Neural progenitor cell (in vitro differentiated cells): ENCODE measurements around the gene SFXN5.

Experiments
- CTCF ChIP-seq: fragments of 200-600 bp; sonication (generic); IDR thresholded peaks from 2 replicates; pipeline ENCODE4 v1.5.1; 2017; ENCODE audit warnings: antibody characterized with exemption, mild to moderate bottlenecking
- EZH2 ChIP-seq: fragments of 200-600 bp; sonication (generic); IDR thresholded peaks from 2 replicates; pipeline ENCODE4 v1.6.1; 2017; ENCODE audit warnings: antibody characterized with exemption, mild to moderate bottlenecking, moderate library complexity
- EZH2phosphoT487 ChIP-seq: fragments of 200-600 bp; sonication (generic); IDR thresholded peaks from 2 replicates; pipeline ENCODE4 v1.6.1; 2017; ENCODE audit warnings: antibody characterized with exemption

DNA sequence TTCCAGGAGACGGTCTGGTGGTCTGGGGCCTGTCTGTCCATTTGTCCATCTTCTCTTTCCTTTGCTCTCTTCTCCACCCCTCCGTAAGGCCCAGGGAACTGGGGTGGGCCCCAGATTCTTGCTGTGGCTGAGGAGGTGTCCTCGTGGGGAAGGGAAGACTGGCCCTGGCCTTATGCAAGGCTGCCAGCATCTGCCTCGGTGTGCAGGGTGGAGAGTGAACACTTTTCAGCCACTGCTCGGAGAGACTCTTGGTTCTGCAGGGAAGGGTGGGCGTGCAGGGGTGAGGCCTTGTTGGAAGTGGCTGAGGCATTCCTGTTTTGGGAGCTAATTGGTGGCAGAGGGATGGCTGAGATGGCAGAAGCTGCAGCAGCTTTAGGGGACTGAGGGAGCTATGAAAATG is 131.2 kb downstream of the SFXN5 start:
- TF ChIP-seq CTCF: no peak
- no peak for TF ChIP-seq EZH2phosphoT487
- no peak for TF ChIP-seq EZH2
